NCI-H2171 (cell line): ENCODE measurements around the gene LONRF2.

Experiments used
- DNase-seq: peaks from one replicate; lab custom pipeline; 2025; lab: John Stamatoyannopoulos, UW

The LONRF2 gene

DNA sequence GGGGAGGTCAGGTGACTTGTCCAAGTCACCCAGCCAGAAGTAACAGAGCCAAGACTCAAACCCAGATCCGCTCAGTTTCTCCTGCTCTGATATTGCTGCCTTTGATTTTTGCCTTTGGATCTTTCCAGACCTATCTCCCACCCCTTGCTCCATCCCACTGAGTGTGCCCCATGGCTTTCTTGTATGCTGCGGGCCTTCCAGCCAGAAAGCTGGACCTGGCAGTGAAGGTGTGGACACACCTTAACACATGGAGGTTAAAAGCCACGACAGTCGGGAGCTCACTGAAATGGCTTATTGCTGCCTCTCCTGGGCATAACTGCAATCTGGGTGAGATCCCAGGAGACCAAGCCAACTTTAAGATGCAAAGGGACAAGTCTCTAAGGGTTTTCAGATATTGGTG is 86.7 kb downstream of the LONRF2 start:
- DNase-seq = no peak

DNA sequence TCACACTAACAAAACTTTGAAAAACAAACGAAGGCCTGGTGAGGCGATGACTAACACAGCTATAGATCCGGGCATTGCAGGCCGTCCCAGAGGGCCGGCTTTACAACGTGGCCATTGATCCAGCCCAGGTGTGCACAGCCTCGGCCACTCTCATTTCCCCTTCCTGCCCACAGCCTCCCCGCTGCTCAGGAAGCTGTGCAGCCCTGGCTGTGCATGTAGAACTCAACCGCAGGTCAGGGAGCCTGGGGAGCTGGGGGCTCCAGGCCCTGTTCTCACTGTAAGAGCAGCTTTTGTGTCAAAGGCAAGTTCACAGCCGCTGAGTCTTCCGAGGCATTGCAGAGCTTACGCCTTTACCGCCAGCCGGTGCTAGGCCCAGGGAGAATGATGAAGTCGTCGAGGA is 87.2 kb downstream of the LONRF2 start:
- DNase-seq = no peak

DNA sequence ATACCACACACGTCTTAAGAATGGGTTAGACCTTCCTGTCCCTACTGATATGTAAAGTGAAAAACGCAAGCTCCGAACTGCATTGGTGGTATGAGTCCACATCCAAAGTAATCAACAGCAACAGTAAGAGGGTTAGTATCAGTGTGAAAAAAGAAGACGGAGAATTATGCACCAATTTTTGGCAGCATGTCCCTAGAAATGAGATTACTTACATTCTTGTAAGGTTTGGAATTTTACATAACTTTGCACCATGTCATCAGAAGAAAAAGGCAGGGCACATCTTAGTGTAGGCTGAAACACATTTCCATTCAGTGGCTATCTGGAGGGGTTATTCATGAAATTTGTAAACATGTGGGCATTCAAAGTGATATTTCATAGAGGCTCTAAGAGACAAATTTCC is 88.2 kb downstream of the LONRF2 start:
- DNase-seq = no peak

DNA sequence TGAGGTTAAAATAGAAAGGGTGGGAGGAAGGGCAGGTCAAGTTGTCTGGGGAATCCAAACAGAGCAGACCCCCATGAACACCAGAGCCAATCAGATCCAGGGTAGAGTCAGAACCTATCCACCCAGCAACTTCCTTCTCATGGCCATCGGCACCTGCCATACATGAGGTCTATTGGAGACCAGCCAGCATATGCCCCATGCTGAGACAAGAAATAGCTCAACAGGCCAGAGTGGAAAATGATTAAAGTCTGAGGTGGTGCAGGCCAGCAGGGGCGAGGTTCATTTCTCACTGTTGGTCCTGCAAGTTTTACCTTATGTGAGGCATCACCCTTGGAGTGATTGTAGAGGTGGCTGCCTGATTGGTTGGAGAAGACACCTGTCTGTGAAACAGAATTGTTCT is 89.2 kb downstream of the LONRF2 start:
- no peak for DNase-seq

DNA sequence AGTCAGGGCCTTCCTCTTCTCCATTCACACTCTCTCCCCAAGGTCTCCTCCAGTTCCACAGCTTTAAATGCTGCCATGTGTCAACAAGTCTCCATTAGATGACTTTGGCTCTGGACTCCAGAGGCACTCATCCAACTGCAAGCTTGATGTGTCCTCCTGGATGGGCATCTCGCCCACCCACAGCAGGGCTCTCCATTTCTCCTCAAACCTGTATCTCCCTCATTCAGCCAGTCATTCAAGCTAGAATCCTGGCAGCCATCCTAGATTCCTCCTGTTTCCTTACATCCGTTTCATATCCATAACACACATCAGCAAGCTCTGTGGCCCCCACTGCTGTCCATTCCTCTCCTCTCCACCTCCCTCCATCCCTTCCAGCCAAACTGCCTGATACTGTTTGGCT is 91.5 kb downstream of the LONRF2 start:
- no peak for DNase-seq

DNA sequence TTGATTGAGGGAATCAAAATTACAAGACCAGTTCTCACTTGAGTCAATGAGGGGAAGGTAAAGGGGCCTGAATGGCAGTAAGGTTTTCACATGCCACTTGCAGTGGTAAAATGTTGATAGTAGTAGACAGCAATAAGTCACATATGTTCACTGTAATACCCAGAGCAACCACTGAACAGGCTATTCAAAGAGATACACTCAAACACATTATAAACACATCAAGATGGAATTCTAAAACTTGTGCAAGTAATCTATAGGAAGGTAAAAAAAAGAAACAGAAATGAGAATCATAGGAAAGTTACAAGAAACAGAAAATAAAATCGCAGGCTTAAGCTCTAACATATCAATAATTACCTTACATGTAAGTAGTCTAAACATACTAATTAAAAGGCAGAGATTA is 93.3 kb downstream of the LONRF2 start:
- no peak for DNase-seq

DNA sequence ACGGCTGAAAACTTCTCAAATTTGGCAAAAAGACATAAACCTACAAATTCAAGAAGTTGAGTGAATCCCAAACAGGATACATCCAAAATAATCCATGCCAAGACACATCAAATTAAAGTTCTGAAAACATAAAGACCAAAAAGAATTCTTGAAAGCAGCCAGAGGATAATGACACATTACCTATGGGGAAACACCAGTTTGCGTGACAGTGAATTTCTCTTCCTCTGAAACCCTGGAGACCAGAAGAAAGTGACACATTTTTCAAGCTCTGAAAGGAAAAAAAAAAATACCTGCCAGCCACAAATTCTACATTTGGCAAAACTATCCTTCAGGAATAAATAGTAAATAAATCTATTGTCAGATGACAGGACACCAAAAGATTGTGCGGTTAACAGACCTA is 93.9 kb downstream of the LONRF2 start:
- DNase-seq = no peak

DNA sequence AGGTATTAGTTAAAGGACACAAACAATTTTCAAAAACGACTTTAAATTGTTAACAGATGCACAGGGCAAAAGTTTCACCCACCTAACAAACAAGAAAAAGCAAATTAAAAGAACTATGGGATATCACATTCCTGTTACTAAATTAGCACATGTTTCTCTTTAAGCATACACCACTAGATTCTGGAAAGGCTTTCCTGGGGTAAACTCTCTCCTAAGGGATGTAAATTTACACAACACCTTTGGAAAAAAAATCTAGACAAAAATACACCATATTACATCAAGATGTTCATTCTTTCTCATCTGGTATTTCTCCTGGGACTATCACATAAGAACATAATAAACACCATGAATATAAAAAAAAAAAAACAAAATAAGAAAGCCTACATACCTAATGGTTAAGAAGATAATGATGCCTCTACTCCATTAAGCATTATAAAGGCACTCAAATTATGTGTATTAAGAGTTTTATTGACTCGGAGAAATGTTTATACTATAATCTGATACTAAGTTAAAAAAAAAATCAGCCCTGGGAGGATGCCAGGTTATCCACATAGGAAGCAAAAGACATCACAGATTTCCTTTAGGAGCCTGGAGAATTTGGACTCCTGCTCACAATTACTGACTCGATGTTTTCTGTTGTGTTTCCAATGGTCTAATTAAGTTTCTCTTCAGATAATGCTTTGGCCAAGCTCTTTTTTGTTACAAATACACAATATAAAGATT is 97.2 kb downstream of the LONRF2 start:
- DNase-seq = no peak

DNA sequence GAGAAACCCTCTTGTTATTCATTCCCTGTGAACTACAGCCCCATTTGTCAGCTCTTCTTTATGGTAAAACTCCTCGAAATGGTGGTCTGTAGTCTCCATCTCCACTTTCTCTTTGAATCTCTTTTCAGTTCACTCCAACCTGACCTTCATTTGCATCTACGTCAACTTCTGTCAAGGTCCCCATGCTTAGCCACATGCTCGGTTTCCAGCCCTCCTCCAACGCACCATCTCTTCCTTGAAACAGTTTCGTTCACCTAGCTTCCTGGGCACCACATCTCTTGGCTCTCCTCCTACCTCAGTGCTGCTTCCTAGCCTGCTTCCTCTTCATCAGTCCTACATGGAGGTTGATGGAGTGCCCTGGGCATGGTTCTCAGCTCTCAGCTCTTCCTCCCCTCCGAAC is 98.8 kb downstream of the LONRF2 start:
- no peak for DNase-seq
